Raji (cell line): Measurements from ENCODE around the gene TMEM245.

Experiments used
- POLR2A ChIP-seq: IDR thresholded peaks from 2 replicates; pipeline ENCODE4 v1.6.1; 2011; ENCODE audit warnings: low read depth, low read length, control low read depth; ENCODE audit not compliant: insufficient read depth

TMEM245 gene

DNA sequence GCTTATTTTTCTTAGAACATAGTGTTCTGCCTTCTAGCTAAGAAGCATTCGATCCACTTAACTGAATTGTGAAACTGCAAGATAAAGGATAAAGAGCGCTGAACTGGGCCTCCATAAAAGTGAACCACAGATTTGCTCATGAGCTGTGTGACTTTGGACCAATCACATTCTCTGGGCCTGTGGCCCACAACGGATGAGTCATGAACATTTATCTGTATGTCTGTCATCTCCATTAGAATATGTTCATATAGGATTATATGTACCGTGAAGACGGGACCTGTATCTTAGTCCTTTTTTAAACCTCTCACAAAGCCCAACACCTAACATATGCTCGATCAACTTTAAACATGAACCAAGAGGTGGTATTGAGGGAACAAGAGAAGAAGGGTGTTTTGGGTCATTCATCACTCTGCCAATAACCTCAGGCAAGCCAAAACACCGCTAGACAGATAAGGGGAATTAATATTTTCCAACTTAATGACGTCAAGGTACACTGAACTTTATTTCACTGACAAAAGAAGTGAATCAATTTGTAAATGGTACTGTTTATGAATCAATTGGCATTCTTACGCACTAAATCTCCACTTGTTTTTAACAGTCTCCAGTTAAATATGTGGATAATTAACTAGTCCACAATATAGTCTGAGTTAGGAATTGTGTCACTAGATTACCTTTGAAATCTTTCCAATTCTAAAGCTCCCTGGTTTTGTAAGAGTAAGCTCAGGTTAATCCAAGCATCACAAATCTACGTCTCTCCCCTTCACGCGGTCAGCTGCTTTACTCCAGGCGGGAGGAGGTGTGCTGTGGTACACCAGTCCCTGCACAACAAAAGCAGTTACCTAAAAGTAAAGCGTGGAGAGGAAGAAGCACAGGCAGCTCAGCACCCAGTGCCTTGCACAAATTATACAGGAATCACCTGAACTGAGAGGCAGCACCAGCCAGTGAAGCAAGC lies 1.6 kb downstream of the TMEM245 start:
- no peak for TF ChIP-seq POLR2A

DNA sequence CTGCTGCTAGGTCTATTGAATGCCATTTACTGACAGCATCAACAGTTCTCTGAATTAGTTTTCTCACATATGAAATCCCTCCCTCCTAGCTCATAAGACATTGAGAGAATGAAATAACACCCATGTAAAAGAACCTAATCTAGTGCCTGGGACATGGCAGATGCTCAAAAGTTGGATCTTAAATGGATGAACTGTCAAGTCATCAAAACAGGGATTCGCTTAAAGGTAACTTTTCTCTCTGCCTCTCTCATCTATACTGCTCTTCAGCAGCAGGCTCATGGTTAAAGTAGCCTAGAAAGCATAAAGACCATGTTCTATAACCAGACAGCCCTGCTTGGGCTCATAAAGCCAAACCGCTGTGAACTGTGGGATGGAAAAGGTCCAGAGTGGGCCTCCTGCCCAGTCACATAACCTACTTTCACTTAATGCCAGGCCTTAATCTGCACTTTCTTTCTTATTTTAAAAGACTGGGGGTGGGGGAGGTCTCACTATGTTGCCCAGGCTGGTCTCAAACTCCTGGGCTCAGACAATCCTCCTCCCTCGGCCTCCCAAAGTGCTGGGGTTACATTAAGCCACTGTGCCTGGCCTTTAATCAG lies 3.7 kb downstream of the TMEM245 start:
- no peak for TF ChIP-seq POLR2A

GRCh38 chr9:109114670-109115069 lies 5.1 kb downstream of the TMEM245 start:
- no peak for TF ChIP-seq POLR2A

- TF ChIP-seq POLR2A: no peak
Observed at GRCh38 chr9:109113892-109114609, 5.7 kb downstream of the TMEM245 start.

DNA sequence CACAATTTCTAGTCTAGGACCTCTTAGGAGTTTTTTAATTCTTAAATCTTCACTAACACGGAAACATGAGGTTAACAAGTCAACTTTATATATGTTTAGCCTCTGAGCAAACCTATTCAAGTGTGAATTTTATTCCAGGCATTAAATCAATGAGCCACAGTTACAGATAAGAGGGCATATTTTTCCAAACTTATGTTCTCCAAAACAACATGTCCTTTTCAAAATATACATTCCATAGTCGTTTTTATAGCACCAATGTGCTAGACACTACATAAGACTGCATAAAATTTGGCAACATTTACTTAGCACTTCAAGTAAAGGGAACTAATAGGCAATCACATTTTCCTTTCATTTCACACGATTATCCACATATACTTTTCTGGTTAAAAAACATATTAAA lies 6.5 kb downstream of the TMEM245 start:
- no peak for TF ChIP-seq POLR2A

GRCh38 chr9:109110329-109111021 lies 9.3 kb downstream of the TMEM245 start:
- no peak for TF ChIP-seq POLR2A

GRCh38 chr9:109109967-109110328 lies 9.8 kb downstream of the TMEM245 start:
- TF ChIP-seq POLR2A: no peak

DNA sequence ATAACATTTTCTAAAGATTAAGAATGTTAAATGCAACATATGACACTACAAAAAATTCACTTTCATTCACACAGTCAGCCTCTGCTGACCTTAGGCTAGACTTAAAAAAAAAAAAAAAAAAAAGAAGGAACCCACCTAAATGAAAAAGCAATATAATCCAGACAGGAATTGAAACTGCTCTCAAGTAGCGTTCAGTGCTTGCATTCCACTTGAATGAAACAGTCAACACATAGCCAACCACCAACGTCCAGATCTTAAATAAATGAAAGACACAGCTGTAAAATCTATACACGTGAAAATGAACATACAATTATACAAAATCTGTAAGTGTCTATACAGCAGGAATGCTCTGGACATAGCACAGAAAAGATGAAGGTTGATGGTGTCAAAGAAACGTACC lies 11.4 kb downstream of the TMEM245 start:
- TF ChIP-seq POLR2A: no peak

GRCh38 chr9:109107402-109108240 lies 12.1 kb downstream of the TMEM245 start:
- no peak for TF ChIP-seq POLR2A

DNA sequence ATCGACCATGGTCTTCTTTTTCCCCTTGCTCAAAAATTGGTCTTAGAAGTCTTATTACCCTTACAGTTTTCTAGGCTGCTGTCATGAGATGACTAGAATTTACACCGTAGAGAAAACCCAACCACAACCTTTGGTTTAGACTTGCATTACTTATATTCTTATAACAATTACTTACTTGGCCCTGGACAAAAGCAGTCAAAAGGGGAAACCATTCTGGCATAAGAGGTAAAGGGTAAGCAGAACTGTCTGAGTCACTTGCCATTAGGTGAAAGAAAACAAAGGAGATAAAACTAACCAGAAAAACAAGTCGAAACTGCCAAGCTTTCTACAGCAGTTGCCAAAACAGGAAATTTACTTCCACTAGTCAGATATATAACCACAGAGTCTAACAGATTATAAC lies 17.9 kb downstream of the TMEM245 start:
- TF ChIP-seq POLR2A: no peak

DNA sequence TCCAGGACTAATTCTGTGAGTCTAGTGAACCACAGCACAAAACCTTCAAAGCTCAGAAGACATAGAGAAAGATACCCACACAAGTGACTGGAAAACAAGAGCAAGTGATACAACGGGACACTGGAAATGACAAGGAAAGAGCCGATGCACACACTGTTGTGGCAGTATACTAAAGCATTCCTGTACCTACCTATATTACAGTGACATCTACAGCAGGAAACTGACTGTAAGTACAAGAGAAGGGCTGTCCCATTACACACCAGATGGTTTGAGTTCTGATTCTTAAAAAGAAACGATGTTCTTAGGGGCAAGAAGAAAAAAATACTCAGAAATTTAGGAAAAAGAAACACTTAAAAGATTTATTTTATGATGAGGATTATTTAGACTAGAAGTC lies 18.5 kb downstream of the TMEM245 start:
- TF ChIP-seq POLR2A: no peak

GRCh38 chr9:109100543-109101201 lies 19.1 kb downstream of the TMEM245 start:
- TF ChIP-seq POLR2A: no peak

- TF ChIP-seq POLR2A: no peak
Observed at GRCh38 chr9:109098960-109099308, 20.8 kb downstream of the TMEM245 start.
